CD14-positive monocyte (primary cell): ENCODE results near the gene HABP4. TPM values are rescaled to one million over a fixed set of nuclear protein-coding genes. Genes with fewer than 3 reads are reported as not detected.

Experiments
- DNase-seq, 3 donors: peaks; one replicate each; pipeline ENCODE4 v3.0.0-alpha.2; 2011 to 2022
- H2AFZ ChIP-seq: 2 replicates; pipeline ENCODE4 v1.6.0; 2012; ENCODE audit warnings: mild to moderate bottlenecking, low read depth, low read length, inconsistent platforms; ENCODE audit not compliant: insufficient read depth, poor library complexity, severe bottlenecking
- H3K27ac ChIP-seq, 2 donors: 1 replicate in 1 of 2; 2 replicates in 1 of 2; pipeline ENCODE4 v1.5.1; 2012 to 2013; ENCODE audit warnings: low read length in 2 of 2, control low read depth in 1 of 2, inconsistent platforms in 1 of 2, low read depth in 1 of 2, mild to moderate bottlenecking in 1 of 2
- H3K27me3 ChIP-seq, 2 donors: one replicate each; pipeline versions ENCODE4 v1.6.0 to v1.6.1; 2011 to 2013; ENCODE audit warnings: low read length in 2 of 2; ENCODE audit not compliant: control insufficient read depth in 2 of 2, insufficient read depth in 2 of 2
- H3K36me3 ChIP-seq, 2 donors: replicated peaks in 1 of 2; 1 replicate in 1 of 2; 2 replicates in 1 of 2; pipeline versions ENCODE4 v1.5.1 to v1.6.1; 2012 to 2013; ENCODE audit warnings: low read length in 2 of 2, control low read depth in 1 of 2, inconsistent platforms in 1 of 2, mild to moderate bottlenecking in 1 of 2; ENCODE audit not compliant: insufficient read depth in 2 of 2, control insufficient read depth in 1 of 2
- H3K4me1 ChIP-seq, 2 donors: 1 replicate in 1 of 2; 2 replicates in 1 of 2; pipeline versions ENCODE4 v1.5.1 to v1.6.1; 2012 to 2013; ENCODE audit warnings: low read length in 2 of 2, control low read depth in 1 of 2, inconsistent platforms in 1 of 2, mild to moderate bottlenecking in 1 of 2, moderate library complexity in 1 of 2; ENCODE audit not compliant: insufficient read depth in 2 of 2, control insufficient read depth in 1 of 2
- H3K4me2 ChIP-seq: replicated peaks from 2 replicates; pipeline ENCODE3; 2012; ENCODE audit warnings: low read length, moderate library complexity, mild to moderate bottlenecking; ENCODE audit not compliant: poor library complexity, severe bottlenecking; ENCODE audit errors: extremely low read depth
- H3K4me3 ChIP-seq, 3 experiments: fragments of 200-600 bp in 1 of 3; sonication (generic) in 1 of 3; replicated peaks in 1 of 3; 1 replicate in 2 of 3; 2 replicates in 1 of 3; pipeline ENCODE4 v1.5.1; 2011 to 2013; ENCODE audit warnings: low read length in 3 of 3, mild to moderate bottlenecking in 3 of 3, control low read depth in 2 of 3, low read depth in 2 of 3, inconsistent platforms in 1 of 3, moderate library complexity in 1 of 3
- H3K79me2 ChIP-seq: 2 replicates; pipeline ENCODE4 v1.6.0; 2012; ENCODE audit warnings: mild to moderate bottlenecking, control low read depth, inconsistent platforms, low read length, moderate library complexity; ENCODE audit not compliant: insufficient read depth
- H3K9ac ChIP-seq: 2 replicates; pipeline ENCODE4 v1.6.0; 2017; ENCODE audit warnings: low read length, mild to moderate bottlenecking; ENCODE audit not compliant: insufficient read depth, poor library complexity, severe bottlenecking
- H3K9me3 ChIP-seq, 2 donors: replicated peaks in 1 of 2; 1 replicate in 1 of 2; 2 replicates in 1 of 2; pipeline versions ENCODE4 v1.5.1 to v1.6.1; 2012 to 2013; ENCODE audit warnings: low read length in 2 of 2, control low read depth in 1 of 2; ENCODE audit not compliant: control insufficient read depth in 1 of 2, insufficient read depth in 1 of 2
- H4K20me1 ChIP-seq: 2 replicates; pipeline ENCODE4 v1.6.0; 2012; ENCODE audit warnings: mild to moderate bottlenecking, low read length, control low read depth, moderate library complexity; ENCODE audit not compliant: insufficient read depth
- H3K27ac Mint-ChIP-seq, 7 donors: one replicate each; pipeline ENCODE4 v1.8.0; 2020; ENCODE audit warnings: mild to moderate bottlenecking in 7 of 7, mixed read lengths in 7 of 7, moderate library complexity in 6 of 7, inconsistent platforms in 2 of 7
- H3K27me3 Mint-ChIP-seq, 3 donors: one replicate each; pipeline ENCODE4 v1.8.0; 2021 to 2022; ENCODE audit warnings: low read depth in 3 of 3, mild to moderate bottlenecking in 3 of 3, mixed read lengths in 3 of 3, moderate library complexity in 3 of 3, inconsistent platforms in 1 of 3
- H3K36me3 Mint-ChIP-seq, 2 donors: one replicate each; pipeline ENCODE4 v1.8.0; 2020; ENCODE audit warnings: mixed read lengths in 2 of 2, inconsistent platforms in 1 of 2, mild to moderate bottlenecking in 1 of 2
- H3K4me1 Mint-ChIP-seq: one replicate; pipeline ENCODE4 v1.8.0; 2020; ENCODE audit warnings: mild to moderate bottlenecking, mixed read lengths
- H3K4me3 Mint-ChIP-seq, 2 donors: one replicate each; pipeline ENCODE4 v1.8.0; 2020; ENCODE audit warnings: mild to moderate bottlenecking in 2 of 2, mixed read lengths in 2 of 2, moderate library complexity in 1 of 2
- H3K9me3 Mint-ChIP-seq, 7 donors: one replicate each; pipeline ENCODE4 v1.8.0; 2020 to 2022; ENCODE audit warnings: mixed read lengths in 7 of 7, mild to moderate bottlenecking in 6 of 7, moderate library complexity in 6 of 7, inconsistent platforms in 2 of 7
- WGBS: methylation state at CpG from one replicate; pipeline ENCODE4 v1.1.5; 2013; ENCODE audit warnings: missing lambda C conversion rate; ENCODE audit not compliant: insufficient coverage; 5-methylcytosine and 5-hydroxymethylcytosine counted together
- intact Hi-C, 2 donors: fragments of 100-400 bp; cut with micrococcal nuclease; formaldehyde crosslinking; loops; one replicate each; pipeline versions ENCODE4 v1.15.0 to v1.15.1; 2023
- polyA plus RNA-seq, 3 donors: library from polyadenylated mRNA; depleted of rRNA in 1 of 3; unstranded in 2 of 3; stranded (reverse) in 1 of 3; fragments of 300-500 nt in 2 of 3; fragments of >200 nt in 1 of 3; fragmentation: Illumina TruSeq in 2 of 3; gene quantifications; 1 replicate in 2 of 3; 2 replicates in 1 of 3; pipeline ENCODE4 v1.2.3, GENCODE V29; 2012 to 2021
- TF ChIP-seq, protein P1 (sequence below): fragments of 200-600 bp; IDR thresholded peaks from one replicate; pipeline ENCODE4 v1.8.0; 2022; ENCODE audit warnings: antibody characterized with exemption, mild to moderate bottlenecking

Gene HABP4
- polyA plus RNA-seq, 3 donors: 0.54 to 0.97 (median 0.68) TPM

GRCh38 chr9:96490534-96491078 is 40.6 kb downstream of the HABP4 start:
- H3K27ac Mint-ChIP-seq: no peak overlapping the region
- intact Hi-C loops: no loop called here
- TF ChIP-seq, protein P1, sequence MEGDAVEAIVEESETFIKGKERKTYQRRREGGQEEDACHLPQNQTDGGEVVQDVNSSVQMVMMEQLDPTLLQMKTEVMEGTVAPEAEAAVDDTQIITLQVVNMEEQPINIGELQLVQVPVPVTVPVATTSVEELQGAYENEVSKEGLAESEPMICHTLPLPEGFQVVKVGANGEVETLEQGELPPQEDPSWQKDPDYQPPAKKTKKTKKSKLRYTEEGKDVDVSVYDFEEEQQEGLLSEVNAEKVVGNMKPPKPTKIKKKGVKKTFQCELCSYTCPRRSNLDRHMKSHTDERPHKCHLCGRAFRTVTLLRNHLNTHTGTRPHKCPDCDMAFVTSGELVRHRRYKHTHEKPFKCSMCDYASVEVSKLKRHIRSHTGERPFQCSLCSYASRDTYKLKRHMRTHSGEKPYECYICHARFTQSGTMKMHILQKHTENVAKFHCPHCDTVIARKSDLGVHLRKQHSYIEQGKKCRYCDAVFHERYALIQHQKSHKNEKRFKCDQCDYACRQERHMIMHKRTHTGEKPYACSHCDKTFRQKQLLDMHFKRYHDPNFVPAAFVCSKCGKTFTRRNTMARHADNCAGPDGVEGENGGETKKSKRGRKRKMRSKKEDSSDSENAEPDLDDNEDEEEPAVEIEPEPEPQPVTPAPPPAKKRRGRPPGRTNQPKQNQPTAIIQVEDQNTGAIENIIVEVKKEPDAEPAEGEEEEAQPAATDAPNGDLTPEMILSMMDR: no peak

DNA sequence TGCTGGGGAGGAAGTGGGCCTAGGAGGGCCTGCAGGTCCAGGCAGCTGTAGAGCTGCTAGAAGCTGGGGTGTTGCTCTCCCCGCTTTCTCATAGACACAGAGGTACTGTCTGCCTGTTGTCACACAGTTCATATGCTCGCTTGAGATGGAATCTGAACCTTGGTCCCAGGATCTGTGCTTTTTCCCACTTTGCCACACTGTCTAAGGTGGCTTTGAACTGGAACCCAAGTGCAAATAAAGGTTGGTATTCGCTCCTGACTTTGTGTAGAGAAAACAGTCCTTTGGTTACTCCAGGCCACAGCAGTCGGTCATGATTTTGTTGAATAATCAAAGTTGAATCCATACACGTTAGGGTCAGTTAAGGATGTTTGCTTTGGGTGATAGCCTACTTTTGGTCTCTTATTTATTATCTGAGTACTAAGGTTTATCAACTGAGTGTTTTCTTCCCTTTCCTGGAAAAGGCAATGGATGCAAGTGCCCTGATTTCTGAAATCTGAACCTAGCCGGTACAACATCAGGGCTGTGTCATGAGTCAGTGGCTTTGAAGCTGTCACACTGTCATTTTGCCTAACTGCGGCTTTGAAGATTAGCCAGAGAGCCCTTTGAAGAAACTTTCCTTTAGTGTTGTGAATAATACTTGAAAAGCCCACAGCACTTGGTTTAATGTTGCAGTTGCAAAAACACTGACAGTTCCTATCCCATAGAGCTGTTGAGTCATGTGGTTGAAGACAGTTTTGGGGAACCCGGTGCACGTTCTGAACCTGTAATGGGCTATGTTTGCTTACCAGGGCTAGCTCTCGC is 41.3 kb downstream of the HABP4 start:
- Histone ChIP-seq H2AFZ (no peak overlapping the region), H4K20me1 (no peaks in the 10 kb centered on the region), H3K4me2 (no peak overlapping the region), H3K79me2 (no peaks in the 10 kb centered on the region), H3K36me3 (no peaks in the 10 kb centered on the region), H3K9ac (no peak overlapping the region), H3K4me3 (no peak overlapping the region), H3K9me3 (no peaks in the 10 kb centered on the region), H3K27ac (no peak overlapping the region), H3K4me1 (no peaks in the 10 kb centered on the region), H3K27me3 (no peaks in the 10 kb centered on the region)
- H3K4me3 Mint-ChIP-seq: no peak overlapping the region
- WGBS: 86% methylated on average over 10 of the region's 10 CpGs
- peak overlapping the region in 1 of 7 donors; percentile 80 for H3K27ac Mint-ChIP-seq
- intact Hi-C loops: no loop called here
- no peak for DNase-seq
- H3K27me3 Mint-ChIP-seq: peaks cover 0 to 5% (median 0%) of the 10 kb centered on the region in 3 donors
- no peaks in the 10 kb centered on the region for H3K4me1 Mint-ChIP-seq
- H3K9me3 Mint-ChIP-seq: no peaks in the 10 kb centered on the region
- no peaks in the 10 kb centered on the region for H3K36me3 Mint-ChIP-seq
- TF ChIP-seq, protein P1: no peak

More at GRCh38 chr9:96490534-96491078, 40.6 kb downstream of the HABP4 start:
- Histone ChIP-seq H2AFZ (no peak overlapping the region), H3K9ac (no peak overlapping the region), H3K4me1 (no peaks in the 10 kb centered on the region), H3K36me3 (no peaks in the 10 kb centered on the region), H3K79me2 (no peaks in the 10 kb centered on the region), H3K4me2 (no peak overlapping the region), H3K27me3 (no peaks in the 10 kb centered on the region), H3K4me3 (no peak overlapping the region), H3K27ac (no peak overlapping the region), H4K20me1 (no peaks in the 10 kb centered on the region), H3K9me3 (no peaks in the 10 kb centered on the region)
- Mint-ChIP-seq H3K4me3 (no peak overlapping the region), H3K9me3 (no peaks in the 10 kb centered on the region), H3K27me3 (peaks cover 0 to 5% (median 0%) of the 10 kb centered on the region in 3 donors), H3K4me1 (no peaks in the 10 kb centered on the region), H3K36me3 (no peaks in the 10 kb centered on the region)
- 88% methylated on average over 4 of the region's 10 CpGs for WGBS
- DNase-seq: no peak
